ENCODE measurements around the gene CAMK2D. TPM values are rescaled to one million over a fixed set of nuclear protein-coding genes. Genes with fewer than 3 reads are reported as not detected.

Gene CAMK2D
- total RNA-seq, 1 donor from 2014 or later, result 50.3 TPM

DNA sequence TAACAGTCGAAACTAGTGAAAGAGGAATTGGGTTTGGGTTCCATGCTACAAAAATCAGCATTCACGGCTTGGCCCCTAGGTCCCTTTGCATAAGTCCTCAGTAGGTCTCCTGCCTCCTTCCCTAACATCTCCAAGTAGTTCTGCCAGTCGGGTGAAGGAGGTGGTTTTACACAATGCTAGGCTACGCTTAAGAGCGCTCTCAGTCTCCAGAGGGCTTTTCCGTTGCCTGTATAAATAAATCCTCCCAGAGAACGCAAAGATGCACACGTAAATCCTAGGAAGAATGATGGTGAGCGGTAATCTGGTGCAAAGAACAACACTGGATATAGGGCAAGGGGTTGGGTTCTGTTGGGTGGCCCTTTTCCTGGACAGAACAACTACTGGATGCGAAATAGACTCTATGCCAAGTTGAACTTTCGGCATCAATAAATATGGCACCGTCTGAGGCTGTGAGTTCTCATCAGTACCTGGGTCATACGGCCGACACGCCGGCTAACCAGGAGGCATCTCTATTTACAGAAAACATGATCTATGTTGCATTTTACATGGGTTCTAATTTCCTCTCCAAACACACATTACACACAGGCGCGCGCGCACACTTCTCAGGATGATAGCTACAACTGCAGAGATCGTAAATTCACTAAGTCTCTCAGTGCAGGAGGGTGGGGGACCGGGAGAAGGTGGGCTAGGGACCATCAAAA lies 1.3 kb downstream of the CAMK2D start:
- intact Hi-C loops (cut with DNase I), result loop anchor here (5.0 to 10.0 kb wide), 4 partner anchors 73 to 465 kb away; no protein-coding TSS in a partner anchor
- no peak for DNase-seq (ENCODE audit: extremely low spot score in 2 of 2)

DNA sequence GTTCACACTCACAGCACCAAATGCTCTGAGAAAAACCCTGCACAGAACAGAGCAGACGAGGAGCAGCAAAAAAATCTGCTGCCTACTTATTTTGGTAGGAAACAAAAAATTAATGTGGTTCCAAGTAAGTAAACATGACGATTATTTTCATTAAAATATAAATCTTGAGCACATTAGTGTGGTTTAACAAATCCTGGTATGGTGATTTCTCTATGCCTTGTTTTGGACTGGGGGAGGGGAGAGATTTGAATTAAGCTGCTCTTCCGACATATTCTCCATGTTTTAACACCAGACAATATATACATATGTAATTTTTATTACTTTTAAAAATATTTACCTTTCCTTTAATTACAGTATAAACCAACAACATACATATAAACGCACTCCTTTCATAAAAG lies 1.8 kb downstream of the CAMK2D start:
- TF ChIP-seq POLR2AphosphoS5 (IDR thresholded peaks at IDR 0.05; ENCODE audit: insufficient read depth in 1 of 2, low read depth in 1 of 2) (no peak), POLR2A (IDR thresholded peaks at IDR 0.05) (no peak)
- TF ChIP-seq, protein P1, sequence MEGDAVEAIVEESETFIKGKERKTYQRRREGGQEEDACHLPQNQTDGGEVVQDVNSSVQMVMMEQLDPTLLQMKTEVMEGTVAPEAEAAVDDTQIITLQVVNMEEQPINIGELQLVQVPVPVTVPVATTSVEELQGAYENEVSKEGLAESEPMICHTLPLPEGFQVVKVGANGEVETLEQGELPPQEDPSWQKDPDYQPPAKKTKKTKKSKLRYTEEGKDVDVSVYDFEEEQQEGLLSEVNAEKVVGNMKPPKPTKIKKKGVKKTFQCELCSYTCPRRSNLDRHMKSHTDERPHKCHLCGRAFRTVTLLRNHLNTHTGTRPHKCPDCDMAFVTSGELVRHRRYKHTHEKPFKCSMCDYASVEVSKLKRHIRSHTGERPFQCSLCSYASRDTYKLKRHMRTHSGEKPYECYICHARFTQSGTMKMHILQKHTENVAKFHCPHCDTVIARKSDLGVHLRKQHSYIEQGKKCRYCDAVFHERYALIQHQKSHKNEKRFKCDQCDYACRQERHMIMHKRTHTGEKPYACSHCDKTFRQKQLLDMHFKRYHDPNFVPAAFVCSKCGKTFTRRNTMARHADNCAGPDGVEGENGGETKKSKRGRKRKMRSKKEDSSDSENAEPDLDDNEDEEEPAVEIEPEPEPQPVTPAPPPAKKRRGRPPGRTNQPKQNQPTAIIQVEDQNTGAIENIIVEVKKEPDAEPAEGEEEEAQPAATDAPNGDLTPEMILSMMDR (IDR thresholded peaks at IDR 0.05), result no peak
- peaks cover 16% of the 10 kb centered on the region for H3K4me1 ChIP-seq
- H3K36me3 ChIP-seq, result no peaks in the 10 kb centered on the region
- no peak for DNase-seq (ENCODE audit: extremely low spot score in 2 of 2)
- no peaks in the 10 kb centered on the region for H3K9me3 ChIP-seq
- no peaks in the 10 kb centered on the region for H3K27me3 ChIP-seq
- intact Hi-C loops (cut with DNase I), result loop anchor here (5.0 to 10.0 kb wide), 4 partner anchors 72 to 465 kb away; no protein-coding TSS in a partner anchor
- peak overlapping the region; percentile 78 to 91 for H3K4me3 ChIP-seq
- peak overlapping the region; percentile 99 for H3K27ac ChIP-seq

More for the DNA sequence above, 1.3 kb downstream of the CAMK2D start:
- no peaks in the 10 kb centered on the region for H3K36me3 ChIP-seq
- no peaks in the 10 kb centered on the region for H3K9me3 ChIP-seq
- H3K4me1 ChIP-seq, result peaks cover 16% of the 10 kb centered on the region
- peak overlapping the region; percentile 99 for H3K27ac ChIP-seq
- no peaks in the 10 kb centered on the region for H3K27me3 ChIP-seq
- peak overlapping the region; percentile 78 to 91 for H3K4me3 ChIP-seq
- TF ChIP-seq POLR2AphosphoS5 (IDR thresholded peaks at IDR 0.05; ENCODE audit: insufficient read depth in 1 of 2, low read depth in 1 of 2) (no peak), POLR2A (IDR thresholded peaks at IDR 0.05) (no peak)
- TF ChIP-seq, protein P1 (IDR thresholded peaks at IDR 0.05), result no peak

DNA sequence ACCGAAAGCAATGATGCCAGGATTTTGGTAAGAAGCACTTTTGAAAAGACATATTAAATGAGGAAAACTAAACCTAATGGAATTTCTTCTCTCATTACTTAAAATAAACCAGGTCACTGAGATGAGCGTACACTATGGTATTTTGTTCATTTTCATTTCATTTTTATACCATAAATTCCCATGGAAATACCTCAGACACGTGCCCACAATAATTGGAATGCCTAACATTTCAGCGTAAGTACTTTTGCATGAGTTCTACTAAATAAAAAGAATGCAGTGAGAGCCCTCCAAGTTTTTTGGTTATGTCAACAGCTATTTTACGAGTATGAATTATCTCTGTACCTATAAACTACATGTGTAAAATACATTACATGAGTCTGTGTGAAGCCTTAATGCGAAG lies 3.2 kb downstream of the CAMK2D start:
- intact Hi-C loops (cut with DNase I), result no loop called here
- H3K27ac ChIP-seq, result no peak overlapping the region
- no peak for DNase-seq (ENCODE audit: extremely low spot score in 2 of 2)
- no peaks in the 10 kb centered on the region for H3K27me3 ChIP-seq
- peaks cover 16% of the 10 kb centered on the region for H3K4me1 ChIP-seq
- H3K9me3 ChIP-seq, result no peaks in the 10 kb centered on the region
- TF ChIP-seq POLR2A (IDR thresholded peaks at IDR 0.05) (no peak), POLR2AphosphoS5 (IDR thresholded peaks at IDR 0.05; ENCODE audit: insufficient read depth in 1 of 2, low read depth in 1 of 2) (no peak)
- TF ChIP-seq, protein P1 (IDR thresholded peaks at IDR 0.05), result no peak
- H3K36me3 ChIP-seq, result no peaks in the 10 kb centered on the region
- H3K4me3 ChIP-seq, result no peak overlapping the region

DNA sequence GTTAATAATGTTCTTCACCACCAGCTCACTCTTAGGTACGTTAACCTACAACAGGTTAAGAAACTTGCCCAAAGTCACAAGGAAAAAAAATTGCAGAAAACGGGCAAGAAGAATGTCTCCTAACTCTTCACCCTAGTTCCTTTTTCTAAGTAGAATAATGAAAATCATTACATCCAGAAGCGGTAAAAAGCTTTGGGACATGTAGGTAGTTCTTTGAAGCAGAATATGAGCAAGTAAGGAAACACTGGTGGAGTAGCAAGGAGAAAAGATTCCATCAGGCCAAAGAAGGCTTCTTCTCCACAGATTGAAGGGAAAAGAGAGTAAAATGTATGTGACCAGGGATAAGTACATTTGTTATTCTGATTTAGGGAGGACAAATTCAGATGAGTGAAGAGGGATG lies 4.1 kb downstream of the CAMK2D start:
- no peaks in the 10 kb centered on the region for H3K9me3 ChIP-seq
- H3K4me1 ChIP-seq, result peaks cover 25% of the 10 kb centered on the region
- H3K27ac ChIP-seq, result no peak overlapping the region
- no peaks in the 10 kb centered on the region for H3K27me3 ChIP-seq
- TF ChIP-seq POLR2A (IDR thresholded peaks at IDR 0.05) (no peak), POLR2AphosphoS5 (IDR thresholded peaks at IDR 0.05; ENCODE audit: insufficient read depth in 1 of 2, low read depth in 1 of 2) (no peak)
- TF ChIP-seq, protein P1 (IDR thresholded peaks at IDR 0.05), result no peak
- no peak overlapping the region for H3K4me3 ChIP-seq
- intact Hi-C loops (cut with DNase I), result no loop called here
- DNase-seq (ENCODE audit: extremely low spot score in 2 of 2), result no peak
- no peaks in the 10 kb centered on the region for H3K36me3 ChIP-seq

DNA sequence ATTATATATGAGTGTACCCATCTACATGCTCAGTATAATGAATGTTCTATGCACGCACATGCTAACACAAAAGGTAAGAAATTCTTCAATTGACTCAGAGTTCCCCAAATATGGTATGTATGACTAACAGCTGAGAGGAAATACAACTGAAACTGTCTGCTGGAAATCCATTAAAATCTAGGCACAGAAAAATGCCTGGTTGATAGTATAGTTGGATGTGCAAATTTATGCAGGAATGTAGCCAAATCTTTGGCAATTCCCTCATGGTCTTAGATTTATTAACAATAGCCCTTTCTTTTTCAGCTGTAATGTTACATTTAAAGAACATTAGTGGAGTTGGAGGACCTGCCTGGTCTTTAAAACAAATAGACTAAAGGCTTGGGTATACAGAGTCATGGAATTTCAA lies 5.5 kb downstream of the CAMK2D start:
- H3K9me3 ChIP-seq, result no peaks in the 10 kb centered on the region
- no peaks in the 10 kb centered on the region for H3K27me3 ChIP-seq
- TF ChIP-seq, protein P1 (IDR thresholded peaks at IDR 0.05), result no peak
- TF ChIP-seq POLR2AphosphoS5 (IDR thresholded peaks at IDR 0.05; ENCODE audit: insufficient read depth in 1 of 2, low read depth in 1 of 2) (no peak), POLR2A (IDR thresholded peaks at IDR 0.05) (no peak)
- intact Hi-C loops (cut with DNase I), result no loop called here
- no peaks in the 10 kb centered on the region for H3K36me3 ChIP-seq
- H3K27ac ChIP-seq, result no peak overlapping the region
- H3K4me3 ChIP-seq, result no peak overlapping the region
- no peak for DNase-seq (ENCODE audit: extremely low spot score in 2 of 2)
- H3K4me1 ChIP-seq, result peaks cover 25% of the 10 kb centered on the region
